IPS-NIHi7 (cell line): ENCODE measurements around the gene OLFM2.
"Not testable (repeated sequence)": the region's sequence is repeated elsewhere in the genome, so short reads cannot be mapped to it uniquely, and the experiment has no call there.

Source experiments
- DNase-seq: peaks from one replicate; pipeline ENCODE4 v3.0.0; 2012; ENCODE audit warnings: mixed read lengths; ENCODE audit errors: extremely low spot score

The OLFM2 gene

DNA sequence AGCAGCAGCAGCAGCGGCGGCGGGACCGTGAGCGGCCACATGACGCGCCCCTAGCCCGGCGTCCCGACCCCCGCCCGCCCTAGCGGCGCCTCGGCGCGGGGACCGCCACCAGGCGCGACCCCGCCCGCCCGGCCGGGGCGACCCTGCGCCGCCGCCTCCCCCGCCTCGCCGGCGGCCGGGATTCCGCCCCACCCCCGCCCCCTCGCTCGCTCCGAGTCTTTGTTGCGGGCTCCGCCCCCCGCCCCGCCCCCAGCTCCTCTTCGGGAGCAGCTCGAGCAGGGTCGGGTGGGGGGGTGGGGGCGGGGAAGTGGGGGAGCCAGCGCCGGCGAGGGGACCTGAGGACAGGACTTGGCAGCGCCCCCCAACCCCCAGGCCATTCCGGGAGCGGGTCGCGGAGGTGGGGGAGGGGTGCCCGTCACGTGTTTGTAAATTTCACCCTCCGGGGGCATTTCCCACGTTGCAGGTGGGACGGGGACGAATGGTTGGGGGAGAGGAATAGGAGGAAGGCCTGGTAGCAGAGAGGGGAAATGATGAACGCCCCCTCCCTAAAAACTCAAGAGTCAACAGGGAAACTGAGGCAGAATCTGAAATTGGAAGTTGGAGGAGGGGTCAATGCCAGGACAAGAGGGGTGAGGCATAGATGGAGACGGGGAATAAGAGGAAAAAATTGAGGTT, at the start of gene OLFM2:
Gene OLFM2 (minus strand): TSS at position 190 of the 675 bp plus-strand sequence. CDS start 149 bp downstream, at position 41.
- peak; percentile 87 for DNase-seq

DNA sequence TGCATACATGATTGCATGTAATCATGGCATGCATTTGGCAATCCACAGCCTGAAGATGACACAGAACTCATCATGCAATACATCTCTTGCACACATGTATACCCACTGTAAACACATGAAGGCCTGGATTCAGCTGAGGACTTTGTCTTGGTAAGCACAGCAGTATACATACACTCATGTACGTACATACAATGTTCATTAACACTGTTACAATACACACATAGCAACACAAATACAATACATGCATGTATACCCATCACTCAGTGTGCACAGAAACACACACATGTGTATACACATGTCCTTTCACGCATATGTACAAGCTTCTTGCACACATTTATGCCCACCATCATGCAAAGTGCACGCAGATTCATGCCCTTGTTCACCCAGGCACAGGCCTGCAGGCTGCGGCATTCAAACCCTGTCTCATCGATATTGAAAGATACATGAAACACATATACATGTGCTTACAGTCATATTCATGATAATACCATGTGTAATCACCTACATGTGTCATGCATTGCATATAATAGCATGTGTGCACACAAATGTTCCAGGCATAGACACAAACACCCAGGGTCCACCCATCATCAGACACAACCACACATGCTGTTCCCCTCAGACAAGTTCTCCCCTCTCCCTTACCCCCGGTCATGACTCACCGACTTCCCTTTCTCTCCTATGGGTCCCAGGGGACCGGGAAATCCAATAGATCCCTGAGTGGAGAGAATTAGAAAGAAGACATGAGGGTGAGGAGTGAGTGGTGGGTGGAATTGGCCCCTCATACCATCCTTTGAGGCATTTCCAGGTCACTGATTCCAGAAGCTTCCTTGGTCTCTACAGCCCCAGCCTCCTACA, 45.3 kb upstream of the OLFM2 start:
- DNase-seq: no peak

DNA sequence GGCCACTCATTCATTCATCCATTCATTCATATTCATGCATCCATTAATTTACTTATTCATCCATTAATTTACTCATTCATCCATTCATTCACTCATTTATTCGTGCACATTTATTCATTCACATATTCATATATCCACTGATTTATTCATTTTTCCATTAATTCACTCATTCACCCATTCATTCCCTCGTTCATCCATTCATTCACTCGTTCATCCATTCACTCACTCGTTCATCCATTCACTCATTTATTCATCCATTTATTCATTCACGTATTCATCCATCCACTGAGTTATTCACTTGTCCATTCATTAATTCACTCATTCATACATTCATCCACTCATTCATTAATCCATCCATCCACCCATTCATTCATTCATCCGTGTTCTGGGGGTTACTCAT, 35.8 kb upstream of the OLFM2 start:
- no peak for DNase-seq

DNA sequence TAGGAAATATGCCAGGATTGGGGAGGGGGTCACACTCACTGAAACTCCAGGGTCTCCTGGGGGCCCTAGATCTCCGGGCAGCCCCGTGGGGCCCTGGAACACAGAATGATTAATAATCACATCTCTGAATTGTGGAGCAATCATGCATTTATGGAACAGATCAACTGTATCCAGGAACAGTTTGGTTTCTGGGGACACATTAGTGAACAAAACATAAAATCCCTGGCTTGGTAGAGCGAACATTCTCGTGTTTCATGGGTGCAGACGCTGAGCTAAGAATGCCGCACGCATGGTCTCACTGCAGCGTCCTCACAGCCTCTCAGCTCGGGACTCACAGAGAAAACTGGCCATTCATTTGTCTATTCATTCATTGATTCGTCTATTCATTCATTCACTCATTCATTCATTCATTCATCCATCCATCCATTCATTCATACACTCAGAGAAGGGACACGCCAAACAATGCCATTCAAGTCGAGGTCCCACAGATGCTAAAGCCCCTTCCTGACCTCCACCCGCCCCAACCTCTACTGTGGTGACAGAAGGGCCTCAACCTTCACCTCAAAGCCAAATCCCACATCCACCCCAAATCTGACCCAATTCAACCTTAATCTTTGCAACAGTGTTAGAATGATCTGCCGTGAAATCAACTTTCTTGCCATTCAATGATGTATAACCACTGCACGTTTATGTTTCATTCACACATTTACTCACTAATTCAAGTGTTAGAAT, 35.0 kb upstream of the OLFM2 start:
- DNase-seq: no peak

- peak; percentile 12 for DNase-seq
Observed at GRCh38 chr19:9970481-9970880, 34.2 kb upstream of the OLFM2 start.

- peak; percentile 7 for DNase-seq
Observed at GRCh38 chr19:9969688-9969975, 33.3 kb upstream of the OLFM2 start.

GRCh38 chr19:9968820-9969687, 32.7 kb upstream of the OLFM2 start:
- no peak for DNase-seq

DNA sequence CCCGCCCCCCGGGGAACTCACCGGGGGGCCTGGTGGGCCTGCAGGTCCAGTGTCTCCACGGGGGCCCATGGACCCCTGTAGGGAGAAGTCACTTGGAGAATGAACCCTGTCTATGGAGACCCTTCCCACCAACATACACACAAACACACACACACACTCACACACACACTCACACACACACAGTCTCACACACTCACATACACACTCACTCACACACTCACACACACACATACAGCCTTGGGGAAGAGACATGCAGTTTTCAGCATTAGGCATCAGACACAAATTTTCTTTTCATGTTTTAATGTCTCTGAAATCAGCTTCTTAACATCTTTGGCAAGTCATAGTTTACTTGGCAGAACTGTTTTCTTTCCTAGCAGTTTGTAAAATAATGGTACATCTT, 31.0 kb upstream of the OLFM2 start:
- DNase-seq: no peak

- peak; percentile 84 for DNase-seq
Observed at GRCh38 chr19:9966448-9966847, 30.1 kb upstream of the OLFM2 start.

GRCh38 chr19:9966024-9966423, 29.7 kb upstream of the OLFM2 start:
- no peak for DNase-seq

DNA sequence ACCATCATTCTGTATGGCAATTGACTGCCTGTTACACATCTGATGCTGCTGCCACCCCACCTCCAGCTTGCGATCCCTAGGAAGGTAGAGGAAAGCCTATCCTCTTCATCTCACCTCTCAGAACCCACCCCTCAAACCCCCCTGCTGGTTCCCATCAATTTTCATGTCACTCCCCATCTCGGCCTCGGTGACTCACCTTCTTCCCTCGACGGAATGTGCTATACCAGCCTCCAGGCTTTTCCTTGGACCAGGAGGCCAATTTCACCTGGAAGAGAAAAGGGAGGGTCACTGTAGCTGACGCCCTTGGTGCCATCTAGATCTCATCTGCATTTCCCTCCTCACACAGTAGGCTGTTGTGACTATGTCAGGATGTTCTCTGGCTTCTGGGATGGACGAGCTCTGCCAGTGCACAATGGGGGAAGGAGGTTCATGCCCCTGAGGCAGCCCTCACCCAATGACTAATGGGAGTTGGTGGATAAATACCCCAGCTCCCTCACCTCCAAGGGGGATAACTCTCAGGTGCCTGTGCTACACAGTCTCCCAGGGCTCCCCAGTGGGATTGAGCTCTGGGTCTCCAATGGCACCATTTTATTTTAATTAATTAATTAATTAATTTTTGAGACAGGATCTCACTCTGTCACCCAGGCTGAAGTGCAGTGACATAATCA, 26.4 kb upstream of the OLFM2 start:
- DNase-seq: peak; percentile 25

GRCh38 chr19:9961103-9961502, 24.8 kb upstream of the OLFM2 start:
- DNase-seq: no peak

GRCh38 chr19:9958379-9958821, 22.1 kb upstream of the OLFM2 start:
- no peak for DNase-seq

DNA sequence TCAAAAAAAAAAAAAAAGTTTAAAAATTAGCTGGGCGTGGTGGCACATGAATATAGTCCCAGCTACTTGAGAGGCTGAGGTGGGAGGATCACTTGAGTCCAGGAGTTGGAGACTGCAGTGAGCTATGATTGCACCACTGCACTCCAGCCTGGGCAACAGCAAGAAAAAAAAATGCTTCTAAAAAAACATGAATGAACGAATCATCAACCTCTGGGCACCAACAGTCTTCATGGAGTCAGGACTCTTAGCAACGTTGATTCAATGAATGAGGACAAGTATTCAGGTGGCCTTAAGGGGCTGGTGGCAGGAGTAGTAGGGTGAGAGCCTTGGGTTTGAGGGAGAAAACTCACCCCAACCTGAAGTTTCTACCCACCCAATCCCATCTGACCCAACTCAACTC, 20.6 kb upstream of the OLFM2 start:
- DNase-seq: no peak

DNA sequence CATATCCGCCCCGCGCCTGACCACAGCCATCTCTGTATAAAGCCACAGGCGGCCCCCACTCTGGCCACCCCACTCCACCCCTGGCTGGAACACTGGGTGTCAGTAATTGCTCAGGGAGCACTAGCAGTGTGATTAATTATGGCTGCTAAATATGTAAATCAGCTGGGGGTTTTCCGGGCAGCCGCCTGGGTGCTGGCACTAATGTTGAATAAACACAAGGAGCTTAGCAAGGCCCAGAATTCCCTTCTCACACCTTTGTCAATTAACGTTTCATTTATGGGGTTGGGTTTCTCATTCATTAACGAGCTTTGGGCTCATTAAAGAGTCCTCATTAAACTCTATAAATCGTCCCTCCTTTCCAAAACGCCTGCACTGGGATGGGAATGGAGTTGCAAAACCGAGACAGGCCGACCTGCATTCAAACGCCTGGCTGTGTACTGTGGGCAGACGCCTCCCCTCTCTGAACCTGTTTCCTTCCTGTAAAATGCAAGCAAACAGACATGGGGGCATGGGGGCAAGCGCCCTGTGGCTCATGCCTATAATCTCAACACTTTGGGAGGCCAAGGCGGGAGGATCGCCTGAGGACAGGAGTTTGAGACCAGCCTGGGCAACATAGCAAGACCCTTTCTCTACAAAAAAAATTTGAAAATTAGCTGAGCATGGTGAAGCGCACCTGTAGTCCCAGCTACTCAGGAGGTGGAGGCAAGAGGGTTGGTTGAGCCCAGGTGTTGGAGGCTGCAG, 17.7 kb upstream of the OLFM2 start:
- no peak for DNase-seq

DNA sequence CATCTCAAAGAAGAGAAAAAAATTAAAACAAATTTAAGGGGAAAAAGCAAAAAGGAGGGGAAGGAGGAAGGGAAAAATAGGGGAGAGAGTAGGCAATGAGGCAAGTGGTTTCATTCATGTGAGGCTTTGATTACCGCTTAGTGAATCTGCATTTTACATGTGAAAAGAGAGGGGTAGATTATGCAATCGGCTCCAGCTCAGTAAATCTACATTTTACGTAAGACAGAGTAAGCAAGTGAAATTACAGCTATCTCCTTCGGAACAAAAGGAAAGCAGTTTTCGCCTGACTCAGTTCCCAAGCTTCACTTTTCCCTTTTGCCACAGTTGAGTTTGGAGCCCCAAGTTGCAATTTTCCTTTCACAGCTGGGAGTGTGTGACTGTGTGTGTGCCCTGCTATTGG, 16.0 kb upstream of the OLFM2 start:
- no peak for DNase-seq

- DNase-seq: no peak
Observed at GRCh38 chr19:9947441-9947840, 11.1 kb upstream of the OLFM2 start.

DNA sequence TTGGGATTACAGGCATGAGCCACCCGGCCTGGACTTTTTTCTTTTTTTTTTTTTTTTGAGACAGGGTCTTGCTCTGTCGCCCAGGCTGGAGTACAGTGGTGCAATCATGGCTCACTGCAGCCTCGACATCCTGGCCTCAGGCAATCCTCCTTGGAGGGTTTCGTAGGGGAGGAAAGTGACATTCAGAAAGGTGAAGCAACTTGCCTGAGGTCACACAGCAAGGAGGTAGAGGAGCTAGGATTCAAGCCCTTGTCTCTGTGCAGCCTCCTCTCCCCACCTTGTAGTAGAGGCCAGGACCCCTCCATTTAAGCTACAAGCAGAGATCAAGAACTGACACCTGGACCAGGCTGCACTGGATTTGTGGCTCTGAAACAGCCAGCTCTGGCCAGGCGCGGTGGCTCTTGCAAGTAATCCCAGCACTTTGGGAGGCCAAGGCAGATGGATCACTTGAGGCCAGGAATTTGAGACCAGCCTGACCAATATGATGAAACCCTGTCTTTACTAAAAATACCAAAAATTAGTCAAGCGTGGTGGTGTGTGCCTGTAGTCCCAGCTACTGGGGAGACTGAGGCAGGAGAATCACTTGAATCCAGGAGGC, 10.3 kb upstream of the OLFM2 start:
- not testable (repeated sequence) for DNase-seq

GRCh38 chr19:9945319-9945966, 9.1 kb upstream of the OLFM2 start:
- DNase-seq: peak; percentile 53
